Mesodermal cell (in vitro differentiated cells): ENCODE measurements around the gene ZNF385D.

ENCODE experiments used
- H3K27ac ChIP-seq: 2 replicates; pipeline ENCODE4 v1.7.0; 2013; ENCODE audit warnings: mild to moderate bottlenecking, low read depth, low read length, moderate library complexity; ENCODE audit not compliant: severe bottlenecking
- H3K36me3 ChIP-seq: 2 replicates; pipeline ENCODE4 v1.7.1; 2013; ENCODE audit warnings: mild to moderate bottlenecking, low read length, moderate library complexity; ENCODE audit not compliant: control insufficient read depth, insufficient read depth
- H3K4me1 ChIP-seq: one replicate; pipeline ENCODE4 v1.7.1; 2013; ENCODE audit warnings: mild to moderate bottlenecking, low read length; ENCODE audit not compliant: insufficient read depth, control insufficient read depth, poor library complexity, severe bottlenecking
- H3K4me3 ChIP-seq: 2 replicates; pipeline ENCODE4 v1.7.0; 2013; ENCODE audit warnings: low read length, control low read depth, mild to moderate bottlenecking; ENCODE audit not compliant: insufficient read depth, poor library complexity, severe bottlenecking; ENCODE audit errors: extremely low read depth
- H3K9me3 ChIP-seq: 2 replicates; pipeline ENCODE4 v1.7.1; 2013; ENCODE audit warnings: mild to moderate bottlenecking, low read length, moderate library complexity; ENCODE audit not compliant: control insufficient read depth
- WGBS, 2 experiments: methylation state at CpG; one replicate each; pipeline ENCODE4 v1.1.5; 2013; ENCODE audit warnings: missing lambda C conversion rate in 2 of 2; ENCODE audit not compliant: insufficient coverage in 2 of 2; 5-methylcytosine and 5-hydroxymethylcytosine counted together

Gene ZNF385D

GRCh38 chr3:21750080-21750696, 822 bp downstream of the ZNF385D start:
- 69 to 73% methylated on average over 5 to 7 of the region's 8 CpGs for WGBS, 2 experiments
- Histone ChIP-seq H3K4me1 (no peaks in the 10 kb centered on the region), H3K4me3 (peak overlapping the region; percentile 32), H3K27ac (no peak overlapping the region), H3K36me3 (no peaks in the 10 kb centered on the region), H3K9me3 (no peaks in the 10 kb centered on the region)

- Histone ChIP-seq H3K27ac (no peak overlapping the region), H3K9me3 (no peaks in the 10 kb centered on the region), H3K36me3 (no peaks in the 10 kb centered on the region), H3K4me3 (no peak overlapping the region), H3K4me1 (no peaks in the 10 kb centered on the region)
- 100% methylated on average over 1 to 3 of the region's 5 CpGs for WGBS, 2 experiments
Measured at GRCh38 chr3:21747966-21748555, 2.9 kb downstream of the ZNF385D start.

GRCh38 chr3:21747376-21747775, 3.6 kb downstream of the ZNF385D start:
- H3K36me3 ChIP-seq, result no peaks in the 10 kb centered on the region
- H3K27ac ChIP-seq, result no peak overlapping the region
- WGBS, 2 experiments, result 93 to 95% methylated on average over 3 of the region's 3 CpGs
- H3K4me1 ChIP-seq, result no peaks in the 10 kb centered on the region
- H3K4me3 ChIP-seq, result no peak overlapping the region
- H3K9me3 ChIP-seq, result no peaks in the 10 kb centered on the region

GRCh38 chr3:21745966-21746365, 5.0 kb downstream of the ZNF385D start:
- Histone ChIP-seq H3K36me3 (no peaks in the 10 kb centered on the region), H3K9me3 (no peaks in the 10 kb centered on the region), H3K4me1 (no peaks in the 10 kb centered on the region), H3K27ac (no peak overlapping the region), H3K4me3 (no peak overlapping the region)
- 80 to 100% methylated on average over 1 of the region's 6 CpGs for WGBS, 2 experiments

- no peak overlapping the region for H3K4me3 ChIP-seq
- H3K36me3 ChIP-seq, result no peaks in the 10 kb centered on the region
- no peaks in the 10 kb centered on the region for H3K4me1 ChIP-seq
- WGBS, 2 experiments, result no CpG with 5 or more reads among the region's 2 CpGs
- H3K27ac ChIP-seq, result no peak overlapping the region
- H3K9me3 ChIP-seq, result no peaks in the 10 kb centered on the region
Measured at GRCh38 chr3:21744793-21745192, 6.2 kb downstream of the ZNF385D start.

- Histone ChIP-seq H3K36me3 (no peaks in the 10 kb centered on the region), H3K4me1 (no peaks in the 10 kb centered on the region), H3K27ac (no peak overlapping the region), H3K4me3 (no peak overlapping the region), H3K9me3 (no peaks in the 10 kb centered on the region)
- WGBS, 2 experiments, result 91 to 93% methylated on average over 8 to 9 of the region's 15 CpGs
Measured at GRCh38 chr3:21738935-21739702, 11.9 kb downstream of the ZNF385D start.

GRCh38 chr3:21738283-21738682, 12.7 kb downstream of the ZNF385D start:
- Histone ChIP-seq H3K27ac (no peak overlapping the region), H3K36me3 (no peaks in the 10 kb centered on the region), H3K4me3 (no peak overlapping the region), H3K4me1 (no peaks in the 10 kb centered on the region), H3K9me3 (no peaks in the 10 kb centered on the region)
- no CpG with 5 or more reads among the region's 1 CpG for WGBS, 2 experiments

- WGBS, 2 experiments, result no CpG with 5 or more reads among the region's 3 CpGs
- Histone ChIP-seq H3K36me3 (no peaks in the 10 kb centered on the region), H3K4me1 (no peaks in the 10 kb centered on the region), H3K27ac (no peak overlapping the region), H3K4me3 (no peak overlapping the region), H3K9me3 (no peaks in the 10 kb centered on the region)
Measured at GRCh38 chr3:21734746-21735145, 16.3 kb downstream of the ZNF385D start.

- Histone ChIP-seq H3K4me1 (no peaks in the 10 kb centered on the region), H3K4me3 (no peak overlapping the region), H3K9me3 (no peaks in the 10 kb centered on the region), H3K36me3 (no peaks in the 10 kb centered on the region), H3K27ac (no peak overlapping the region)
- 88 to 90% methylated on average over 4 of the region's 6 CpGs for WGBS, 2 experiments
Measured at GRCh38 chr3:21729888-21730459, 21.0 kb downstream of the ZNF385D start.

GRCh38 chr3:21729331-21729730, 21.7 kb downstream of the ZNF385D start:
- Histone ChIP-seq H3K27ac (no peak overlapping the region), H3K4me3 (no peak overlapping the region), H3K4me1 (no peaks in the 10 kb centered on the region), H3K9me3 (no peaks in the 10 kb centered on the region), H3K36me3 (no peaks in the 10 kb centered on the region)
- 60% methylated on average over 1 of the region's 1 CpG; no CpG with 5 or more reads in 1 of the 2 experiments for WGBS, 2 experiments
